ENCODE measurements around the gene NEDD8.

Gene NEDD8

DNA sequence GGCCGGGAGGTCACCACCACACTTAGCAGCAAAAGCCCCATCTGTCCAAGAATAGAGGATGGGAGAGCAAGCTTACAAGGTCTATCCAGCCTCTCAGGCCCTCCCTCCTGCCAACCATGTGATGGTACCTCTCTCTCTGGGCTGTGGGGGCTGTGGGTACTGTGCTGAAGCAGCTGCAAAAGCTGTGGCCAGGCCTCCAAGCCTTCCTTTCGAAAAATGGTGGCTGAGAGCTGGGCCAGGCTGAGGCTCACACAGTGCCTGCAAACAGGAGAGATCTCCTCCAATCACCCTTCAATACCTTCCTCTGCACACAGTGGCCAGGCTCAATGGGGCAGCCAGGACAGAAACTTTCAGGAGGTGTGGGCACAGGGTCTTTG is 44.6 kb downstream of the NEDD8 start:
- TF ChIP-seq, protein P1, sequence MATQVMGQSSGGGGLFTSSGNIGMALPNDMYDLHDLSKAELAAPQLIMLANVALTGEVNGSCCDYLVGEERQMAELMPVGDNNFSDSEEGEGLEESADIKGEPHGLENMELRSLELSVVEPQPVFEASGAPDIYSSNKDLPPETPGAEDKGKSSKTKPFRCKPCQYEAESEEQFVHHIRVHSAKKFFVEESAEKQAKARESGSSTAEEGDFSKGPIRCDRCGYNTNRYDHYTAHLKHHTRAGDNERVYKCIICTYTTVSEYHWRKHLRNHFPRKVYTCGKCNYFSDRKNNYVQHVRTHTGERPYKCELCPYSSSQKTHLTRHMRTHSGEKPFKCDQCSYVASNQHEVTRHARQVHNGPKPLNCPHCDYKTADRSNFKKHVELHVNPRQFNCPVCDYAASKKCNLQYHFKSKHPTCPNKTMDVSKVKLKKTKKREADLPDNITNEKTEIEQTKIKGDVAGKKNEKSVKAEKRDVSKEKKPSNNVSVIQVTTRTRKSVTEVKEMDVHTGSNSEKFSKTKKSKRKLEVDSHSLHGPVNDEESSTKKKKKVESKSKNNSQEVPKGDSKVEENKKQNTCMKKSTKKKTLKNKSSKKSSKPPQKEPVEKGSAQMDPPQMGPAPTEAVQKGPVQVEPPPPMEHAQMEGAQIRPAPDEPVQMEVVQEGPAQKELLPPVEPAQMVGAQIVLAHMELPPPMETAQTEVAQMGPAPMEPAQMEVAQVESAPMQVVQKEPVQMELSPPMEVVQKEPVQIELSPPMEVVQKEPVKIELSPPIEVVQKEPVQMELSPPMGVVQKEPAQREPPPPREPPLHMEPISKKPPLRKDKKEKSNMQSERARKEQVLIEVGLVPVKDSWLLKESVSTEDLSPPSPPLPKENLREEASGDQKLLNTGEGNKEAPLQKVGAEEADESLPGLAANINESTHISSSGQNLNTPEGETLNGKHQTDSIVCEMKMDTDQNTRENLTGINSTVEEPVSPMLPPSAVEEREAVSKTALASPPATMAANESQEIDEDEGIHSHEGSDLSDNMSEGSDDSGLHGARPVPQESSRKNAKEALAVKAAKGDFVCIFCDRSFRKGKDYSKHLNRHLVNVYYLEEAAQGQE (IDR thresholded peaks at IDR 0.05; ENCODE audit: low read depth) = no peak
- TF ChIP-seq, protein P2, sequence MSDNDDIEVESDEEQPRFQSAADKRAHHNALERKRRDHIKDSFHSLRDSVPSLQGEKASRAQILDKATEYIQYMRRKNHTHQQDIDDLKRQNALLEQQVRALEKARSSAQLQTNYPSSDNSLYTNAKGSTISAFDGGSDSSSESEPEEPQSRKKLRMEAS (IDR thresholded peaks at IDR 0.05) = no peak
- TF ChIP-seq FOXM1 (IDR thresholded peaks at IDR 0.05; ENCODE audit: borderline replicate concordance, low read depth) = no peak
- TF ChIP-seq RAD21 (IDR thresholded peaks at IDR 0.05; ENCODE audit: low read depth) = no peak
- TF ChIP-seq CEBPB (IDR thresholded peaks at IDR 0.05) = no peak
- TF ChIP-seq YY1 (IDR thresholded peaks at IDR 0.05; ENCODE audit: low read depth) = no peak
- TF ChIP-seq CREB1 (IDR thresholded peaks at IDR 0.05; ENCODE audit: low read depth) = no peak
- no peak for TF ChIP-seq NFIC (IDR thresholded peaks at IDR 0.05)
- no peak for TF ChIP-seq EP300 (IDR thresholded peaks at IDR 0.05; ENCODE audit: borderline replicate concordance)
- no peak for TF ChIP-seq TAF1 (IDR thresholded peaks at IDR 0.05; ENCODE audit: low read depth)
- no peak for TF ChIP-seq EGR1 (IDR thresholded peaks at IDR 0.05)
- no peak for TF ChIP-seq ZBTB7A (IDR thresholded peaks at IDR 0.05; ENCODE audit: low read depth)
- TF ChIP-seq TEAD4 (IDR thresholded peaks at IDR 0.05) = no peak

DNA sequence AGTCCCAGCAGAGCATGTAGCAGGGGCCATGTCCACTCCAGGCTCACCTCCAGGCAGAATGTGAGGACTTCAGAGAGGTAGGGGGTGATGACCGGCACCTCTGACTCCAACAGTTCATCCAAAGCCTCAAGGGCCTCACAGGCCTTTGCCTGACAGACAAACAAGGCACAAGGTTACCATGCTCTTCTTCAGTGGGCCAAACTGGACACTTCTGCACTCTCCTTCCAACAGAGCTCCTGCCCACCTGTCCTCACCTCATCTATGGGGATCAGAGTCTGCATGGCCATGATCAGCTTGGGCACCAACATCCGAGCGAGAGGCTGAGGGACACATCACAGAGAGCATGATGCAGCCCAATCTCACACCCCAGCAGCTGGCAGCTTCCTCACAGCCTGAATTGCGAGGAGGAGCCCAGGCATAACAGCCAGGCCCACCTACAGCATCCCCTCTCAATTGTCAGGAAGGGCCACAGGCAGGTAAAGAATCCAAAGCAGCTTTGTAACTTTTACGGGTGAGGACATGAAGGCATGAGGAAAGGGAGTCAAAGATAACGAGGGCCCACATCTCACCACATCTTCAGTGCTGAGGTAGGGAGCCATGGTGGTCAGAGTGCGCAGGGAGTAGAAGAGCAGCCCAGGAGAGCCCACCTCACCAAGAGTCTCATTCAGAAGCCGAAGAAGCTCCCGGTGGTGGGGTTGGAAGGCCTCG is 45.2 kb downstream of the NEDD8 start:
- TF ChIP-seq, protein P3, sequence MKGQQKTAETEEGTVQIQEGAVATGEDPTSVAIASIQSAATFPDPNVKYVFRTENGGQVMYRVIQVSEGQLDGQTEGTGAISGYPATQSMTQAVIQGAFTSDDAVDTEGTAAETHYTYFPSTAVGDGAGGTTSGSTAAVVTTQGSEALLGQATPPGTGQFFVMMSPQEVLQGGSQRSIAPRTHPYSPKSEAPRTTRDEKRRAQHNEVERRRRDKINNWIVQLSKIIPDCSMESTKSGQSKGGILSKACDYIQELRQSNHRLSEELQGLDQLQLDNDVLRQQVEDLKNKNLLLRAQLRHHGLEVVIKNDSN (IDR thresholded peaks at IDR 0.05) = no peak
- no peak for TF ChIP-seq CEBPB (IDR thresholded peaks at IDR 0.05)
- no peak for TF ChIP-seq EGR1 (IDR thresholded peaks at IDR 0.05)
- TF ChIP-seq, protein P2 (IDR thresholded peaks at IDR 0.05) = no peak
- no peak for TF ChIP-seq YY1 (IDR thresholded peaks at IDR 0.05; ENCODE audit: low read depth)
- TF ChIP-seq RAD21 (IDR thresholded peaks at IDR 0.05; ENCODE audit: low read depth) = no peak
- TF ChIP-seq TCF12 (IDR thresholded peaks at IDR 0.05; ENCODE audit: low read depth) = no peak
- TF ChIP-seq, protein P1 (IDR thresholded peaks at IDR 0.05; ENCODE audit: low read depth) = no peak
- TF ChIP-seq EP300 (IDR thresholded peaks at IDR 0.05; ENCODE audit: borderline replicate concordance) = no peak
- TF ChIP-seq ZBTB7A (IDR thresholded peaks at IDR 0.05; ENCODE audit: low read depth) = no peak
- TF ChIP-seq TEAD4 (IDR thresholded peaks at IDR 0.05) = no peak
- TF ChIP-seq NFIC (IDR thresholded peaks at IDR 0.05) = no peak
- no peak for TF ChIP-seq FOXM1 (IDR thresholded peaks at IDR 0.05; ENCODE audit: borderline replicate concordance, low read depth)

DNA sequence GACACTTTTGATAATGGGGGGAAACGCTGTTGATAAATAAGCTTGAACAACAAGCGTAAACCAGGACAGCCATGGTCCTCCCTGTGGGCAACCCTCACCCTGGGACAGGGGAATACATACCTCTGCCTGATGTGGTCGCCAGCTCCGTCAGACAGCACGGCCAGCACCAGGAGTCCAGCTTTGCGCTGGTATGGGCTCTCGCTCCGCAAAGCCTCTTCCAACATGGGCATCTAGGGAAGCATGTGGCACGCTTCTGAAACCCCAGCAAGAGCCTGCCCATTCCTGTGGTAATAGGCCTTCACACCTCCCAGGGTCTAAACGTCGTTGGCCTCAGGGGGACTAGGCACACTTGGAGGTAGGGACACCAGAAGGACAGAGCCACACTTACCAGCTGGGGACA is 46.4 kb downstream of the NEDD8 start:
- TF ChIP-seq TCF12 (IDR thresholded peaks at IDR 0.05; ENCODE audit: low read depth) = no peak
- no peak for TF ChIP-seq FOXM1 (IDR thresholded peaks at IDR 0.05; ENCODE audit: borderline replicate concordance, low read depth)
- TF ChIP-seq CEBPB (IDR thresholded peaks at IDR 0.05) = no peak
- TF ChIP-seq, protein P1 (IDR thresholded peaks at IDR 0.05; ENCODE audit: low read depth) = no peak
- TF ChIP-seq NFIC (IDR thresholded peaks at IDR 0.05) = no peak
- no peak for TF ChIP-seq TAF1 (IDR thresholded peaks at IDR 0.05; ENCODE audit: low read depth)
- no peak for TF ChIP-seq EGR1 (IDR thresholded peaks at IDR 0.05)
- no peak for TF ChIP-seq CREB1 (IDR thresholded peaks at IDR 0.05; ENCODE audit: low read depth)
- no peak for TF ChIP-seq TEAD4 (IDR thresholded peaks at IDR 0.05)
- no peak for TF ChIP-seq YY1 (IDR thresholded peaks at IDR 0.05; ENCODE audit: low read depth)
- TF ChIP-seq, protein P3 (IDR thresholded peaks at IDR 0.05) = no peak
- no peak for TF ChIP-seq EP300 (IDR thresholded peaks at IDR 0.05; ENCODE audit: borderline replicate concordance)
- TF ChIP-seq ZBTB7A (IDR thresholded peaks at IDR 0.05; ENCODE audit: low read depth) = no peak
- TF ChIP-seq, protein P2 (IDR thresholded peaks at IDR 0.05) = no peak

DNA sequence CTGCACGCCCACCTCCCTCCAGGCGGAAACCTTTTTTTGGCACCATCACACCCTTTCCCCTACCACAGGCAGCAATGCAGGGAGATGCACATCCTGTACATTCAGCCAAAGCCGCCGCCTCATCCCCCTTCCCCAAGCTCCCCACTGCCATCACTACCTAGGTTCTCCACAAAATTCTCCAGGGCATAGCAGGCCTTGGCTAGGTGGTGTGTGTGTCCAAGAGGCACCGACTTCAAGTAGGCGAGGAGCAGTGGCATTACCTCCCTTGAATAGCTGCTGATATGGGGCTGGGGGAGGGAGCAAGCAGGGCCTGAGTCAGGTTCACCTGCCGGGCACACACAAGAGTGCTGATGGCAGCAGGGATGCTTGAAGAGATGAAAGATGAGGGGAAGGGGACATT is 47.1 kb downstream of the NEDD8 start:
- TF ChIP-seq, protein P1 (IDR thresholded peaks at IDR 0.05; ENCODE audit: low read depth) = no peak
- TF ChIP-seq RAD21 (IDR thresholded peaks at IDR 0.05; ENCODE audit: low read depth) = no peak
- TF ChIP-seq, protein P3 (IDR thresholded peaks at IDR 0.05) = no peak
- TF ChIP-seq YY1 (IDR thresholded peaks at IDR 0.05; ENCODE audit: low read depth) = no peak
- TF ChIP-seq EGR1 (IDR thresholded peaks at IDR 0.05) = no peak
- no peak for TF ChIP-seq FOXM1 (IDR thresholded peaks at IDR 0.05; ENCODE audit: borderline replicate concordance, low read depth)
- no peak for TF ChIP-seq CEBPB (IDR thresholded peaks at IDR 0.05)
- TF ChIP-seq NFIC (IDR thresholded peaks at IDR 0.05) = no peak
- TF ChIP-seq CREB1 (IDR thresholded peaks at IDR 0.05; ENCODE audit: low read depth) = no peak
- no peak for TF ChIP-seq TEAD4 (IDR thresholded peaks at IDR 0.05)
- no peak for TF ChIP-seq TAF1 (IDR thresholded peaks at IDR 0.05; ENCODE audit: low read depth)
- no peak for TF ChIP-seq ZBTB7A (IDR thresholded peaks at IDR 0.05; ENCODE audit: low read depth)
- no peak for TF ChIP-seq EP300 (IDR thresholded peaks at IDR 0.05; ENCODE audit: borderline replicate concordance)

All from Ishikawa (cell line).